Fibroblast of villous mesenchyme (primary cell): Measurements from ENCODE around the gene SOS2. TPM values are rescaled to one million over a fixed set of nuclear protein-coding genes. Genes with fewer than 3 reads are reported as not detected.

Source experiments
- DNase-seq: peaks from one replicate; pipeline ENCODE4 v3.0.0-alpha.2; 2010; ENCODE audit warnings: low read depth
- H3K4me3 ChIP-seq: 2 replicates; pipeline ENCODE4 v1.5.1; 2011; ENCODE audit warnings: low read depth, mild to moderate bottlenecking, low read length
- total RNA-seq: library from RNA; depleted of rRNA; stranded (reverse); fragments of >200 nt; gene quantifications from 2 replicates; pipeline ENCODE4 v1.2.3, GENCODE V29; 2012
- TF ChIP-seq, protein P1 (sequence below): IDR thresholded peaks from 2 replicates; pipeline ENCODE4 v1.5.1; 2012; ENCODE audit warnings: low read depth, mild to moderate bottlenecking, low read length; ENCODE audit not compliant: insufficient read depth

Gene SOS2
- total RNA-seq, 1 donor, result 27.2 TPM

DNA sequence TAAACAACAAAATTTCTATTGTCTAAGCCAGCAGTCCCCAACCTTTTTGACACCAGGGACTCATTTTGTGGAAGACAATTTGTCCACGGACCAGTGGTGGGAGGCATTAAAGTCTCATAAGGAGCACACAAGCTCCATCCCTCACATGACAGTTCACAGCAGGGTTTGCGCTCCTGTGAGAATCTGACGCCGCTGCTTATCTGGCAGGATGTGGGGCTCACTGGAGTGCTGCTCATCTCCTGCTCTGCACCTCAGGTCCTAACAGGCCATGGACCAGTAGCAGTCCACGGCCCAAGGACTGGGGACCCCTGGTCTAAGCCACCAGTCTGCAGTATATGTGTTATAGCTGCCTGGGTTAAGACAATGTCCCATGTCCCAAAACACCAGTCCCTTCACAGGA is 142.2 kb downstream of the SOS2 start:
- TF ChIP-seq, protein P1, sequence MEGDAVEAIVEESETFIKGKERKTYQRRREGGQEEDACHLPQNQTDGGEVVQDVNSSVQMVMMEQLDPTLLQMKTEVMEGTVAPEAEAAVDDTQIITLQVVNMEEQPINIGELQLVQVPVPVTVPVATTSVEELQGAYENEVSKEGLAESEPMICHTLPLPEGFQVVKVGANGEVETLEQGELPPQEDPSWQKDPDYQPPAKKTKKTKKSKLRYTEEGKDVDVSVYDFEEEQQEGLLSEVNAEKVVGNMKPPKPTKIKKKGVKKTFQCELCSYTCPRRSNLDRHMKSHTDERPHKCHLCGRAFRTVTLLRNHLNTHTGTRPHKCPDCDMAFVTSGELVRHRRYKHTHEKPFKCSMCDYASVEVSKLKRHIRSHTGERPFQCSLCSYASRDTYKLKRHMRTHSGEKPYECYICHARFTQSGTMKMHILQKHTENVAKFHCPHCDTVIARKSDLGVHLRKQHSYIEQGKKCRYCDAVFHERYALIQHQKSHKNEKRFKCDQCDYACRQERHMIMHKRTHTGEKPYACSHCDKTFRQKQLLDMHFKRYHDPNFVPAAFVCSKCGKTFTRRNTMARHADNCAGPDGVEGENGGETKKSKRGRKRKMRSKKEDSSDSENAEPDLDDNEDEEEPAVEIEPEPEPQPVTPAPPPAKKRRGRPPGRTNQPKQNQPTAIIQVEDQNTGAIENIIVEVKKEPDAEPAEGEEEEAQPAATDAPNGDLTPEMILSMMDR, result no peak
- H3K4me3 ChIP-seq, result no peak overlapping the region
- no peak for DNase-seq

DNA sequence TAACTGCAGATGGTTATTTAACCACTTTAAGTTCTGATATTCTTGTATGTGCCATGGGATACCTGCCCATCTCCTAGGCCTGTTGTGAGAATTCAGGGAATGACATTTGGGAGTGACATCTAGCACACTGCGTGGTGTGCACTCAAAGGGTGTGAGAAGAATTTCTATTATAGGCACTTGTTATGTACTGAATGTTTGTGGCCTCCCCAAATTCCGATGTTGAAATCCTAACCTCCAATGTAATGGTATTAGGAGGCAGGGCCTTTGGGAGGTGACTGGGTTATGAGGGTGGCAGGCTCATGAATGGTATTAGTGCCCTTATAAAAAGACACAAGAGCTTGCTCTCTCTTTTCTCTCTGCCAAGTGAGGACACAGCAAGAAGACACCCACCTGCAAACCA is 142.6 kb downstream of the SOS2 start:
- DNase-seq, result no peak
- no peak overlapping the region for H3K4me3 ChIP-seq
- TF ChIP-seq, protein P1, result no peak

DNA sequence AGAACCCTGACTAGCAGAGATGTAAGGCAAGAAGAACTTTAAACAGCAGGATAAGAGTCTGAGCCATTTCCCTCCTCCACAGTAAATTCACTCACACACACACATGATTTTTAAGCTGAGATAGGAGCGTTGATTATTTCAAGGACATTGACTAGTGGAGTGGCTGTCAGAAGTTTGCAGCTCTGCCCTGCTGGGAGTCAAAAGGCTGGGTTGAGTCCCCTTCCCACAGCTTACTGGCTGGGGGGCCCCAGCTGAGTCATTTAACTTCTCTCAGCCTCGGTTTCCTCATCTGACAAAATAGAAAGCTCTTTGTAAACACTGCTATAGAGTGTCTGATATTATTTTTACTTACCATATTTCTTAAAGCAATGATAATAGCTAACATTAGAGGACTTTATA is 143.3 kb downstream of the SOS2 start:
- H3K4me3 ChIP-seq, result no peak overlapping the region
- TF ChIP-seq, protein P1, result no peak
- no peak for DNase-seq

DNA sequence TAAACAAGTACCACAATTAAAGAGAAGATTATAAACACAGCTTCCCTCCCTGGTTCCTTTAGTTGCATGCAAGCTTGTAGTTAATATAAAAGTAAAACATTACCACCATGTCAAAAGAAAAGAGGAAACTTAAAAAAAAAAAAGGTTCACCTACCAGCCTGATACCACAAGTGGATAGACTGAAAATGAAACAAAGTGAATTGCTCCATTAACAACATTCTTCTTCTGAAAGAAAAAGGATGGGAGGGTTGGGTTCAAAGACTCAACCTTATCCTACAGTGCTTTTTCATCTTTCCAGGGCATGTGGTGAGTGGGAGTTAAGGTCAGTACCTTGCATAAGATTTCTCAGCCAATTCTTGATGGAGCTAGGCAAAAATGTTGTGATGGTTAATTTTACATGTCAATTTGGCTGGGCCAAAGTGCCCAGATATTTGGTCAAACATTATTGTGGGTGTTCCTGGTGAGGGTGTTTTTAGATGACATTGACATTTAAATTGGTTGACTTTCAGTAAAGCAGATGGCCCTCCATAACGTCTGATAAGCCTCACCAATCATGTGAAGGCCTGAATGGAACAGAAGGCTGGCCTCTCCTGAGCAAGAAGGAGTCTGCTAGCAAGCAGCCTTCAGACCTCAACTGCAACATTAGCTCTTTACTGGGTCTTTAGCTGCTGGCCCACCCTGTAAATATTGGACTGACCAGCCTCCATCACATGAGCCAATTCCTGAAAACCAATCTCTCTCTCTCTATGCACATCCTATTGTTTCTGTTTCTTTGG is 143.8 kb downstream of the SOS2 start:
- TF ChIP-seq, protein P1, result no peak
- H3K4me3 ChIP-seq, result no peak overlapping the region
- no peak for DNase-seq

DNA sequence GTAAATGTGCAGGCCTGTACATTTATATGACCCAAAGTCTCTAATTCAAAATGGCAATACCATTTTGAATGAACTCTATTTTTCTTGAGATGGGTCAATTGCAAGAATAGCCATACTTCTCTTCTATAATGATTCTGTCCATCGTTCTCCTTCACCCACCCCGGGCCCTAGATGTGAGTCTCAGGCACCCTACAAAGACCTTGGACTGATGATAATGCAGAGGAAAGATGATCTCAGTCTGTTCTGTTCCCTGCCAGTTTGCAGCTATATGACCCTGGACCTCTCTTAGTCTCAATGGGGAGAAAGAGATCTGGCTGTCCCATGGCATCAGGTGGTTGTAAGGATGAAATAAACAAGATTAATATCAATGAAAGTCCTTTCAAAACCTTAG is 145.1 kb downstream of the SOS2 start:
- DNase-seq, result no peak
- TF ChIP-seq, protein P1, result no peak
- H3K4me3 ChIP-seq, result no peak overlapping the region

DNA sequence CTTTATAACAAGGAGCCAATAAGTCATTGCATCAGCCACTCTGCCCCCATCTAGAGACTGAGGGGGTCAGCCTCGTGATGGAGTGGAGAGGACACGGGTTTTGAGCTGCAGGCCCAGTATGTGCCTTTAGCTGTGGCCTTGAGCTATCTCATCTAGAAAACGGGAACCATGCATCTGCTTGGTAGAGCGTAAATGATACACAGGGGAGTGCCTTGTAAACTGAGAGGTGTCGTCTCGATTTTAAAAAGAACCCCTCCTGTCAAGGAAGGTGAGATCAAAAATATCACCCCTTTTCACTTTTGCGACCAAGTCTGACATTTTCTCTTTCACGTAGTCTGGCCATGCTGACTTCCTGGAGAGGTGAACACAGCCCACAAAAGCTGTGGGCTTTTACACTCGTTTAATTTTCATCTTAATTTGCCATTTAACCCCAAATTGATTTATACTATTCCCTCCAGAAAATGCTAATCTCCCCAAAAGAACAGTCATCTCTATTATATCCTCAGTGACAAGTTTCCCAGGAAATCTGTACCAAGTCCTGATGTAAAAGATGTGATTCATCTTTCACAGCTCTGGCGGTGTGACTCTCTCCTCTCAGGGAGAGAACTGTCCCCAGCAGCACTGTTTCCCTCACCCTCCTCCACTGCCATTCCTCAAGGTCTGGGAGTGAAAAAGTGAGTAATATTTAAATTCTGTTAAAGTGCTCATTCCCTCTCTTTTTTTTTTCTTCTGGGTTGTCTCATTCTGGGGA is 145.6 kb downstream of the SOS2 start:
- DNase-seq, result peak; percentile 24
- no peak overlapping the region for H3K4me3 ChIP-seq
- TF ChIP-seq, protein P1, result no peak
